Astrocyte (in vitro differentiated cells and primary cell): ENCODE data around the gene PPP2R3B.

Source experiments
- CTCF ChIP-seq: IDR thresholded peaks from 2 replicates; pipeline ENCODE4 v1.5.1; 2011; ENCODE audit warnings: low read depth, mild to moderate bottlenecking, inconsistent platforms, low read length, moderate library complexity; ENCODE audit not compliant: insufficient read depth
- EZH2 ChIP-seq: IDR thresholded peaks from 2 replicates; pipeline ENCODE4 v1.6.1; 2012; ENCODE audit warnings: mild to moderate bottlenecking, low read length, inconsistent platforms; ENCODE audit not compliant: insufficient read depth

DNA sequence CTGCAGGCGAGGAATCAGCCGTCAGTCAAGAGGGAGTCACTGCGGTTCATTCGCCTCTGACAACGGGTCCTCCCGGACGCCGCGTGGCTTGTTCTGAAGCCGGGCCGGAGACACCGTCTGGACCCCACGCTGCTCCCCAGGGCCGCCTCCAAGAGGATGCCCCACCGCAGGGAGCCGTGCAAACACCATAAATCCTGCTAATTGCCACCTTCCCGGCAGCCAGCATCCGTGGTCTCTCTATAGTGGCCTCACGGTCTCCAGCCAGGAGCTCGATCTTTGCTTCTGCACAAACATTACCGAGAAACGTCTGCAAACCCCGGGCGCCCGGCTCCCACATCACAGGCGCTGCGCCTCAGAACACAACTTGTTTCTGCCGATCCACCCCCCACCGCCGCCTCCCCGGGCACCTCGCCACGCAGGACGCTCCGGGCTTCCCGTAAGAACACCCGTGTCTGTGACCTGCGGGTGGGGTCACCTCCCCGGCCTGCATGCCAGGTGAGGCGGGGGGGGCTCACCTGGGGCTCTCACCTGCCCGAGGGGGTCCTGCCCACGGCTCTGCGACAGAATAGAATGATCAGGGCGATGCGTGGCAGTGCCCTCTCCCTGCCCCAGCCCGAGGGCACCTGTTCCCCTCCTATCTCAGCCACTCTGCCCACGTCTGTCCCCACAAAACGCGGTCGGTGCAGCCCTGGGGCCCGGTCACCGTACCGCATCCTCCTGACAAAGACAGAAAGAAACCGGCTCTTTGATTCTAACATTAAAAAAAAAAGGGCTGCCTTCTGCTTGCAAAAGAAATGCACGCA lies 32.4 kb upstream of the PPP2R3B start:
- TF ChIP-seq CTCF, result no peak
- no peak for TF ChIP-seq EZH2
